Stimulated activated CD8-positive, alpha-beta memory T cell treated with anti-CD3 and anti-CD28 coated beads, Interleukin-15, amount 100 ng/mL, for 1 hour (primary cell): ENCODE data around the gene LRRC4B.
"Not testable (repeated sequence)": the region's sequence is repeated elsewhere in the genome, so short reads cannot be mapped to it uniquely, and the experiment has no call there.

Source experiments
- DNase-seq: peaks from one replicate; pipeline ENCODE4 v3.0.0-alpha.2; 2020; ENCODE audit warnings: low read depth

Gene LRRC4B

GRCh38 chr19:50486823-50487515, 81.3 kb downstream of the LRRC4B start:
- peak; percentile 29 for DNase-seq

- DNase-seq, result no peak
Measured at GRCh38 chr19:50485284-50485955, 82.8 kb downstream of the LRRC4B start.

- no peak for DNase-seq
Measured at GRCh38 chr19:50482916-50483315, 85.3 kb downstream of the LRRC4B start.

GRCh38 chr19:50482271-50482855, 85.9 kb downstream of the LRRC4B start:
- DNase-seq, result no peak

GRCh38 chr19:50481351-50482149, 86.7 kb downstream of the LRRC4B start:
- no peak for DNase-seq

GRCh38 chr19:50480281-50481111, 87.7 kb downstream of the LRRC4B start:
- DNase-seq, result no peak

- no peak for DNase-seq
Measured at GRCh38 chr19:50479761-50480251, 88.4 kb downstream of the LRRC4B start.

GRCh38 chr19:50478901-50479715, 89.1 kb downstream of the LRRC4B start:
- DNase-seq, result no peak

GRCh38 chr19:50477751-50478515, 90.3 kb downstream of the LRRC4B start:
- DNase-seq, result no peak

GRCh38 chr19:50476907-50477238, 91.4 kb downstream of the LRRC4B start:
- no peak for DNase-seq

GRCh38 chr19:50476224-50476906, 91.9 kb downstream of the LRRC4B start, which contains the start of the genes EMC10 and GARIN5A:
Gene EMC10 (plus strand): TSS chr19:50476507. CDS start chr19:50476545, 38 bp downstream.
Gene GARIN5A (minus strand): TSS chr19:50476848. CDS start chr19:50476388, 460 bp downstream.
- DNase-seq, result peak; percentile 76

- DNase-seq, result no peak
Measured at GRCh38 chr19:50475736-50476223, 92.5 kb downstream of the LRRC4B start.

GRCh38 chr19:50475101-50475568, 93.1 kb downstream of the LRRC4B start:
- no peak for DNase-seq

GRCh38 chr19:50473336-50473735, 94.9 kb downstream of the LRRC4B start:
- DNase-seq, result not testable (repeated sequence)

GRCh38 chr19:50468818-50469217, 99.4 kb downstream of the LRRC4B start:
- DNase-seq, result no peak

GRCh38 chr19:50467566-50467965, 100.7 kb downstream of the LRRC4B start:
- DNase-seq, result no peak
